Hepatocyte (in vitro differentiated cells): Measurements from ENCODE around the gene SLAMF7. TPM values are rescaled to one million over a fixed set of nuclear protein-coding genes. Genes with fewer than 3 reads are reported as not detected.

Experiments used
- DNase-seq: peaks from one replicate; pipeline ENCODE4 v3.0.0-alpha.2; 2016; ENCODE audit warnings: low spot score
- H2AFZ ChIP-seq: fragments of 200-600 bp; sonication (generic); 2 replicates; pipeline ENCODE4 v1.6.0; 2016; ENCODE audit warnings: antibody characterized with exemption, mild to moderate bottlenecking
- H3K27ac ChIP-seq: fragments of 200-600 bp; sonication (generic); 2 replicates; pipeline ENCODE4 v1.5.1; 2016; ENCODE audit warnings: mild to moderate bottlenecking
- H3K27me3 ChIP-seq: fragments of 200-600 bp; sonication (generic); 2 replicates; pipeline ENCODE4 v1.6.1; 2016
- H3K36me3 ChIP-seq: fragments of 200-600 bp; sonication (generic); replicated peaks from 2 replicates; pipeline ENCODE4 v1.5.1; 2016; ENCODE audit warnings: low read depth; ENCODE audit not compliant: insufficient read depth
- H3K4me1 ChIP-seq: fragments of 200-600 bp; sonication (generic); 2 replicates; pipeline ENCODE4 v1.5.1; 2016; ENCODE audit warnings: mild to moderate bottlenecking, moderate library complexity; ENCODE audit not compliant: insufficient read depth
- H3K4me2 ChIP-seq: fragments of 200-600 bp; sonication (generic); 2 replicates; pipeline ENCODE4 v1.6.0; 2016
- H3K4me3 ChIP-seq: fragments of 200-600 bp; sonication (generic); 2 replicates; pipeline ENCODE4 v1.5.1; 2016; ENCODE audit warnings: mild to moderate bottlenecking
- H3K79me2 ChIP-seq: fragments of 200-600 bp; sonication (generic); 2 replicates; pipeline ENCODE4 v1.6.0; 2017; ENCODE audit warnings: mild to moderate bottlenecking
- H3K9me2 ChIP-seq: fragments of 200-600 bp; sonication (generic); replicated peaks from 2 replicates; pipeline ENCODE4 v1.6.0; 2017; ENCODE audit warnings: mild to moderate bottlenecking; ENCODE audit not compliant: insufficient read depth
- H3K9me3 ChIP-seq: fragments of 200-600 bp; sonication (generic); 2 replicates; pipeline ENCODE4 v1.5.1; 2016; ENCODE audit warnings: low read depth, mild to moderate bottlenecking
- H4K20me1 ChIP-seq: fragments of 200-600 bp; sonication (generic); 2 replicates; pipeline ENCODE4 v1.6.0; 2016; ENCODE audit warnings: mild to moderate bottlenecking; ENCODE audit not compliant: insufficient read depth, poor library complexity, severe bottlenecking
- EZH2 ChIP-seq: fragments of 200-600 bp; sonication (generic); IDR thresholded peaks from 2 replicates; pipeline ENCODE4 v1.6.1; 2016; ENCODE audit warnings: antibody characterized with exemption, mild to moderate bottlenecking, borderline replicate concordance
- EZH2phosphoT487 ChIP-seq: fragments of 200-600 bp; sonication (generic); IDR thresholded peaks from one replicate; pipeline ENCODE4 v1.6.1; 2018; ENCODE audit warnings: antibody characterized with exemption, mild to moderate bottlenecking, low read depth, moderate library complexity; ENCODE audit not compliant: unreplicated experiment, severe bottlenecking
- WGBS: methylation state at CpG from one replicate; pipeline ENCODE4 v1.1.6; 2016; ENCODE audit warnings: low lambda C conversion rate; ENCODE audit errors: missing lambda C conversion rate; 5-methylcytosine and 5-hydroxymethylcytosine counted together
- polyA plus RNA-seq: library from polyadenylated mRNA; unstranded; fragments of >200 nt; fragmentation: Nextera tagmentation; extraction: Ambion mirVana; gene quantifications from 2 replicates; pipeline ENCODE4 v1.2.1, GENCODE V29; 2016
- total RNA-seq: library from RNA; depleted of rRNA; stranded (reverse); fragments of >200 nt; gene quantifications from 2 replicates; pipeline ENCODE4 v1.2.3, GENCODE V29; 2014
- TF ChIP-seq, protein P1 (sequence below): fragments of 200-600 bp; sonication (generic); IDR thresholded peaks from 2 replicates; pipeline ENCODE4 v1.5.1; 2016; ENCODE audit warnings: antibody characterized with exemption, mild to moderate bottlenecking; ENCODE audit not compliant: poor library complexity

Gene SLAMF7
- total and polyA plus RNA-seq, 2 experiments from 2014 or later: 0.07 TPM; not detected in 1

DNA sequence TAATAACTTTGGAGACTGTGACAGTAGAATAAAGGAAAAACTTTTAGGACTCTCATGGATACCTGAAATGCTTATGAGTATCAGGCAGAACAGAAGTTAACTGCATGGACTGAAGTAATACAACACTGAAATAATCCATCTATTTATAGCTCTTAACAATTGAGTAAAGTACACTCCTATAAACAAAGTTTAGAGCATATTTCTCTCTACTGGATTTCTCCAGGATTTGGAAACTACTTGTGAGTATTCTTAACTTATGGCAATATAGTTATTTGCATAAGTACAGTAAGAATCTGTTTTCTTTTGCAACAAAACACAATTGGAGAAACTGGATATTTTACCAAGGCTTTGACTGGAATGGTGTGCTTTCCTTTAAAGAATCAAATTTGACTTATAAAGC, 17.6 kb upstream of the SLAMF7 start:
- Histone ChIP-seq H3K36me3 (no peaks in the 10 kb centered on the region), H3K4me1 (no peaks in the 10 kb centered on the region), H3K4me3 (no peak overlapping the region), H3K9me3 (no peaks in the 10 kb centered on the region), H3K79me2 (no peaks in the 10 kb centered on the region), H3K4me2 (no peak overlapping the region), H4K20me1 (no peaks in the 10 kb centered on the region), H3K27me3 (no peaks in the 10 kb centered on the region), H3K9me2 (no peaks in the 10 kb centered on the region), H3K27ac (no peak overlapping the region), H2AFZ (no peak overlapping the region)
- TF ChIP-seq, protein P1, sequence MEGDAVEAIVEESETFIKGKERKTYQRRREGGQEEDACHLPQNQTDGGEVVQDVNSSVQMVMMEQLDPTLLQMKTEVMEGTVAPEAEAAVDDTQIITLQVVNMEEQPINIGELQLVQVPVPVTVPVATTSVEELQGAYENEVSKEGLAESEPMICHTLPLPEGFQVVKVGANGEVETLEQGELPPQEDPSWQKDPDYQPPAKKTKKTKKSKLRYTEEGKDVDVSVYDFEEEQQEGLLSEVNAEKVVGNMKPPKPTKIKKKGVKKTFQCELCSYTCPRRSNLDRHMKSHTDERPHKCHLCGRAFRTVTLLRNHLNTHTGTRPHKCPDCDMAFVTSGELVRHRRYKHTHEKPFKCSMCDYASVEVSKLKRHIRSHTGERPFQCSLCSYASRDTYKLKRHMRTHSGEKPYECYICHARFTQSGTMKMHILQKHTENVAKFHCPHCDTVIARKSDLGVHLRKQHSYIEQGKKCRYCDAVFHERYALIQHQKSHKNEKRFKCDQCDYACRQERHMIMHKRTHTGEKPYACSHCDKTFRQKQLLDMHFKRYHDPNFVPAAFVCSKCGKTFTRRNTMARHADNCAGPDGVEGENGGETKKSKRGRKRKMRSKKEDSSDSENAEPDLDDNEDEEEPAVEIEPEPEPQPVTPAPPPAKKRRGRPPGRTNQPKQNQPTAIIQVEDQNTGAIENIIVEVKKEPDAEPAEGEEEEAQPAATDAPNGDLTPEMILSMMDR: no peak
- DNase-seq: no peak

DNA sequence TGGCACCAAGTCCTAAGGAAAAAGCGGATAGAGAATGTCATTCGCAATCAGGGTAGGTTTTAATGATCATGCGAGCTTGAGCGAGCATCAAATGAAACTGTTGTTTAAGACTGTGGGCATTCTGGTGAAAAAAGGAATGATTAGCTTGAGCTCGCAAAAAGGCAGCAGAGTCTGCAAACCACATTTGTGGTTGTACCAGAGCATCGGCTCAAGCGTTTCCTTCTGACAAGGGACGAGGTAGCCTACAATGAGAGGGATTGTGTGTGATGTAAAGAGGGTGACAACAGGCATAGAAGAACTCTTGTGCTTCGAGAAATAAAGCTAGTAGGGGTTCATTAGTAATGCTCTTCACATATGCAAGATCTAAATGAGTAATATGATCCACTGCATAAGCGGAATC, 16.3 kb upstream of the SLAMF7 start:
- WGBS: 90% methylated on average over 10 of the region's 10 CpGs
- Histone ChIP-seq H3K27ac (no peak overlapping the region), H3K9me3 (no peaks in the 10 kb centered on the region), H4K20me1 (no peaks in the 10 kb centered on the region), H3K9me2 (no peaks in the 10 kb centered on the region), H3K27me3 (no peaks in the 10 kb centered on the region), H3K79me2 (no peaks in the 10 kb centered on the region), H3K4me1 (peaks cover 3% of the 10 kb centered on the region), H3K4me3 (no peak overlapping the region), H3K36me3 (no peaks in the 10 kb centered on the region), H2AFZ (no peak overlapping the region), H3K4me2 (no peak overlapping the region)
- DNase-seq: no peak
- TF ChIP-seq EZH2phosphoT487: no peak
- TF ChIP-seq, protein P1: no peak

DNA sequence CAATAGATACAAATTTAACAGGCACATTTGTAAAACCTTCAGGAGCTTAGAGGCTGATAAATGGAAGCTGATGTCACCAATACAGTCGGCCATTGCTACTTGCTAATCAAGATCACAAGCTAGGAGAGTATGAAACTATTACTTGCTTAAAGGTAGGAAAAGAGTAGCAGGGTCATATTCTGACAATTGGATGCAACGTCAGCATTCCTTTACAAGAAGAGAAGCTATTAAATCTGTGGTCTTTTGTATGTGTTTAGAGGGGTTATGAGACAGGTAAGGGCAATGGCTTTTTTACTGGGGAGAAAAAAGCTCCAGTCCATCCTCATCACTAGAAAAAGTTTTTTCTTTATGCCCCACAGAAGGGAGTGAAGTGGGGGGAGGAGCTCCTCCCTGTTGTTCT, 15.7 kb upstream of the SLAMF7 start:
- Histone ChIP-seq H3K4me1 (peaks cover 3% of the 10 kb centered on the region), H2AFZ (no peak overlapping the region), H3K4me2 (no peak overlapping the region), H3K27me3 (no peaks in the 10 kb centered on the region), H3K9me2 (no peaks in the 10 kb centered on the region), H3K27ac (no peak overlapping the region), H3K36me3 (no peaks in the 10 kb centered on the region), H3K9me3 (no peaks in the 10 kb centered on the region), H3K4me3 (no peak overlapping the region), H4K20me1 (no peaks in the 10 kb centered on the region), H3K79me2 (no peaks in the 10 kb centered on the region)
- 73% methylated on average over 2 of the region's 2 CpGs for WGBS
- DNase-seq: no peak
- TF ChIP-seq EZH2 (no peak), EZH2phosphoT487 (no peak)
- TF ChIP-seq, protein P1: no peak
